ENCODE data around the gene SAP30L.

SAP30L gene, protein sequence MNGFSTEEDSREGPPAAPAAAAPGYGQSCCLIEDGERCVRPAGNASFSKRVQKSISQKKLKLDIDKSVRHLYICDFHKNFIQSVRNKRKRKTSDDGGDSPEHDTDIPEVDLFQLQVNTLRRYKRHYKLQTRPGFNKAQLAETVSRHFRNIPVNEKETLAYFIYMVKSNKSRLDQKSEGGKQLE

DNA sequence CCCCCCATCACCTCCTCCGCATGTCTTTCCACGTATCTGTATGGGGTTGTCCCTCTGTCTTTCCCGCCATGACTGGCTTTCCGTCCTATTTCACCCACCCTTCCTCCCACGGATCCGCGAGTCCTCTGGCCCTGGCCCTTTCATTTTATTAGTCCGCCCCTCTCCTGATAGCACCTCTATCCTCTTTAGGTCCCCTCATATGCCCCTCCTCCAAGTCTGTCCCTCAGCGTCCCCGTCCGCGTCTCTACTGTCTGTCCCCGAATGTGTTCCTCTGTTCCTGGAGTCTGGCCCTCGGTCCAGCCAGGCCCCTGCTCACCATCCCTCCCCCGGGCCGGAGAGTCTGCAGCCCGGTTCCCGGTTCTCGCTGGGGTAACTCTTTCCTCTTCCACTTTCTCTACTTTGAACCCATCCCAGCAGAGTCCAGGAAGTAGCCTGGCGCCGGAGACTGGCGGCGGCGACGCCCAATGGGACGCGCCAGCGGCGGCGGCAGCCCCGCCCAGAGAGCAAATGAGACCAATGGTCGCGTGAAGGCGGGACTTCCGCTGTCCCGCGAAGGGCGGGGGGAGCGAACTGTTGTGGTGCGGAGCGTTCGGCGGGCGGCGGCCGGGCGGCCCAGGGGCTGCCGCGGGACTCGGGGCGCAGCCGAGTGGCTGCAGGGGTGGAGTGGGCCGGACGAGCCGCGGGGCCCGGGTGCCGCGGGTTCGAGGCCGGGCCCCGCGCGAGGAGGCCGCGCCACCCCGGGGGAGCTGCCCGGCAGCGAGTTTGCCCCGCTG lies at the start of gene SAP30L:
SAP30L (plus strand) TSS at position 576 of the 773 bp plus-strand sequence. CDS start 608 bp downstream, outside the sequence.
- no peak for TF ChIP-seq CREB1 (IDR thresholded peaks at IDR 0.05; ENCODE audit: low read depth)
- TF ChIP-seq TAF1 (IDR thresholded peaks at IDR 0.05; ENCODE audit: low read depth): peak; percentile 80

DNA sequence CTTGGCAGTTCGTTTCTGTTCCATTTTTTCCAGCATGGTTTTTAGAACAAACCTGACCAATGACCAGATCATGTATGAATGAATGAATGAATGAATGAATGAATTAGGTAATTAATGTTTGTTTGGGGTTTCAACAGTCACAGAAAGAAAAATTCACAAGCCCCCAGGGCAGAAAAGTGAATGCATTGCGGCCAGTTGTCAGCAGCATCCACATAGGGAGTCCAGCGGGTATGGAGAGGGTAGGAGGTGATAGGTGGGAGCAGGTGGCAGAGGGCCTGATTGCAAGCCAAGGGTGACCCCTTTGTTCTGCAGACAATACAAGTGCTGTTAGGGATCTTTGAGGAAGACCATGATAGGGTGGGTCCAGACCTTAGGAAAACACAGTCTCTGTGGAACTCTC lies 49.7 kb upstream of the SAP30L start:
- TF ChIP-seq RAD21 (IDR thresholded peaks at IDR 0.05; ENCODE audit: low read depth) (no peak), CEBPB (IDR thresholded peaks at IDR 0.05) (no peak), ZBTB7A (IDR thresholded peaks at IDR 0.05; ENCODE audit: low read depth) (no peak), FOXM1 (IDR thresholded peaks at IDR 0.05; ENCODE audit: borderline replicate concordance, low read depth) (no peak), EGR1 (IDR thresholded peaks at IDR 0.05) (no peak), EP300 (IDR thresholded peaks at IDR 0.05; ENCODE audit: borderline replicate concordance) (no peak), NFIC (IDR thresholded peaks at IDR 0.05) (no peak)

DNA sequence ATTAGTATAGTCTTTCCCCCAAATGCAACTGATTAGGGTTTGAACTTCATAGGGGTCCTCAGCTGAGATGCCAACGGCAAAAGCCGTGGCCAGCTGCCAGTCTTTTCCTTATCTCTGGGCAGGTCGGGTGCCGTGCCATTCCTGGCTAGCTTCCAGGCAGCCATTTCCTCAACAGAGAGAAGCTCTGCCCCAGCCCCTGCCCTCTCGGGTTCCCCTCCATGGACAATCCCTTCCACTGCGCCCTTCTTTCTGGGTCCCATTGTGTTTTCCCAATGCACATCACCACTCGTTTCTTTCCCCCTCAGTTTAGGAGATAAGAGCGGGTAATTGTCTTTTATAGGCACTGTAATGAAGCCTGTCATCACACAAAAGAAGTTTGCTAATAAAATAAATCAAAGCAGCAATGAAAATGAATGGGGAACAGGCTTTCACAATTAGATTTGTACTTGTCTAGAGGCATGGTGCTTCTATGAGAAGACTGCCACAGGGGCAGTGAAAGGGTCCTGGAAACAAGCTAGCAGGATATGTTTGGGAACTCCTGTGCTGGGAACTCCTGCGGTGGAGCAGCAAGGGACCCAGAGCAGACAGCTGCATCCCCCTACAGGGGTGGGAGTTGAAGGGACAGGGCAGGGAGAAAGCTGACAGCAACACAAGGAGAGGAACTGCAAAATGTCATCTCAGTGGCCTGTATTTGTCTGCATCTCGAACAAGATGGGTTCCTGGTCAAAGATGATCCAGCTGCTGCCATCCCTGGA lies 48.0 kb upstream of the SAP30L start:
- TF ChIP-seq NFIC (IDR thresholded peaks at IDR 0.05) (no peak), ZBTB7A (IDR thresholded peaks at IDR 0.05; ENCODE audit: low read depth) (no peak), FOXM1 (IDR thresholded peaks at IDR 0.05; ENCODE audit: borderline replicate concordance, low read depth) (no peak), CEBPB (IDR thresholded peaks at IDR 0.05) (no peak), CREB1 (IDR thresholded peaks at IDR 0.05; ENCODE audit: low read depth) (no peak), TCF12 (IDR thresholded peaks at IDR 0.05; ENCODE audit: low read depth) (no peak), EP300 (IDR thresholded peaks at IDR 0.05; ENCODE audit: borderline replicate concordance) (no peak), MAX (IDR thresholded peaks at IDR 0.05) (no peak), TEAD4 (IDR thresholded peaks at IDR 0.05) (no peak), TAF1 (IDR thresholded peaks at IDR 0.05; ENCODE audit: low read depth) (no peak), RAD21 (IDR thresholded peaks at IDR 0.05; ENCODE audit: low read depth) (no peak), YY1 (IDR thresholded peaks at IDR 0.05; ENCODE audit: low read depth) (no peak), EGR1 (IDR thresholded peaks at IDR 0.05) (no peak)
- TF ChIP-seq, protein P1, sequence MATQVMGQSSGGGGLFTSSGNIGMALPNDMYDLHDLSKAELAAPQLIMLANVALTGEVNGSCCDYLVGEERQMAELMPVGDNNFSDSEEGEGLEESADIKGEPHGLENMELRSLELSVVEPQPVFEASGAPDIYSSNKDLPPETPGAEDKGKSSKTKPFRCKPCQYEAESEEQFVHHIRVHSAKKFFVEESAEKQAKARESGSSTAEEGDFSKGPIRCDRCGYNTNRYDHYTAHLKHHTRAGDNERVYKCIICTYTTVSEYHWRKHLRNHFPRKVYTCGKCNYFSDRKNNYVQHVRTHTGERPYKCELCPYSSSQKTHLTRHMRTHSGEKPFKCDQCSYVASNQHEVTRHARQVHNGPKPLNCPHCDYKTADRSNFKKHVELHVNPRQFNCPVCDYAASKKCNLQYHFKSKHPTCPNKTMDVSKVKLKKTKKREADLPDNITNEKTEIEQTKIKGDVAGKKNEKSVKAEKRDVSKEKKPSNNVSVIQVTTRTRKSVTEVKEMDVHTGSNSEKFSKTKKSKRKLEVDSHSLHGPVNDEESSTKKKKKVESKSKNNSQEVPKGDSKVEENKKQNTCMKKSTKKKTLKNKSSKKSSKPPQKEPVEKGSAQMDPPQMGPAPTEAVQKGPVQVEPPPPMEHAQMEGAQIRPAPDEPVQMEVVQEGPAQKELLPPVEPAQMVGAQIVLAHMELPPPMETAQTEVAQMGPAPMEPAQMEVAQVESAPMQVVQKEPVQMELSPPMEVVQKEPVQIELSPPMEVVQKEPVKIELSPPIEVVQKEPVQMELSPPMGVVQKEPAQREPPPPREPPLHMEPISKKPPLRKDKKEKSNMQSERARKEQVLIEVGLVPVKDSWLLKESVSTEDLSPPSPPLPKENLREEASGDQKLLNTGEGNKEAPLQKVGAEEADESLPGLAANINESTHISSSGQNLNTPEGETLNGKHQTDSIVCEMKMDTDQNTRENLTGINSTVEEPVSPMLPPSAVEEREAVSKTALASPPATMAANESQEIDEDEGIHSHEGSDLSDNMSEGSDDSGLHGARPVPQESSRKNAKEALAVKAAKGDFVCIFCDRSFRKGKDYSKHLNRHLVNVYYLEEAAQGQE (IDR thresholded peaks at IDR 0.05; ENCODE audit: low read depth): no peak
- TF ChIP-seq, protein P2, sequence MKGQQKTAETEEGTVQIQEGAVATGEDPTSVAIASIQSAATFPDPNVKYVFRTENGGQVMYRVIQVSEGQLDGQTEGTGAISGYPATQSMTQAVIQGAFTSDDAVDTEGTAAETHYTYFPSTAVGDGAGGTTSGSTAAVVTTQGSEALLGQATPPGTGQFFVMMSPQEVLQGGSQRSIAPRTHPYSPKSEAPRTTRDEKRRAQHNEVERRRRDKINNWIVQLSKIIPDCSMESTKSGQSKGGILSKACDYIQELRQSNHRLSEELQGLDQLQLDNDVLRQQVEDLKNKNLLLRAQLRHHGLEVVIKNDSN (IDR thresholded peaks at IDR 0.05): no peak

GRCh38 chr5:154400678-154401077 lies 45.1 kb upstream of the SAP30L start:
- TF ChIP-seq FOXM1 (IDR thresholded peaks at IDR 0.05; ENCODE audit: borderline replicate concordance, low read depth) (no peak), EGR1 (IDR thresholded peaks at IDR 0.05) (no peak), RAD21 (IDR thresholded peaks at IDR 0.05; ENCODE audit: low read depth) (no peak), TEAD4 (IDR thresholded peaks at IDR 0.05) (no peak), MAX (IDR thresholded peaks at IDR 0.05) (no peak), TCF12 (IDR thresholded peaks at IDR 0.05; ENCODE audit: low read depth) (no peak), CEBPB (IDR thresholded peaks at IDR 0.05) (no peak), NFIC (IDR thresholded peaks at IDR 0.05) (no peak), EP300 (IDR thresholded peaks at IDR 0.05; ENCODE audit: borderline replicate concordance) (no peak), YY1 (IDR thresholded peaks at IDR 0.05; ENCODE audit: low read depth) (no peak), CREB1 (IDR thresholded peaks at IDR 0.05; ENCODE audit: low read depth) (no peak), TAF1 (IDR thresholded peaks at IDR 0.05; ENCODE audit: low read depth) (no peak), ZBTB7A (IDR thresholded peaks at IDR 0.05; ENCODE audit: low read depth) (no peak)
- TF ChIP-seq, protein P2 (IDR thresholded peaks at IDR 0.05): no peak
- TF ChIP-seq, protein P1 (IDR thresholded peaks at IDR 0.05; ENCODE audit: low read depth): no peak

GRCh38 chr5:154401355-154401754 lies 44.4 kb upstream of the SAP30L start:
- no peak for TF ChIP-seq NFIC (IDR thresholded peaks at IDR 0.05)
- TF ChIP-seq EP300 (IDR thresholded peaks at IDR 0.05; ENCODE audit: borderline replicate concordance): no peak
- TF ChIP-seq CEBPB (IDR thresholded peaks at IDR 0.05): no peak
- TF ChIP-seq TEAD4 (IDR thresholded peaks at IDR 0.05): no peak
- no peak for TF ChIP-seq FOXM1 (IDR thresholded peaks at IDR 0.05; ENCODE audit: borderline replicate concordance, low read depth)
- no peak for TF ChIP-seq TAF1 (IDR thresholded peaks at IDR 0.05; ENCODE audit: low read depth)
- no peak for TF ChIP-seq MAX (IDR thresholded peaks at IDR 0.05)
- TF ChIP-seq ZBTB7A (IDR thresholded peaks at IDR 0.05; ENCODE audit: low read depth): no peak
- TF ChIP-seq, protein P2 (IDR thresholded peaks at IDR 0.05): no peak
- no peak for TF ChIP-seq CREB1 (IDR thresholded peaks at IDR 0.05; ENCODE audit: low read depth)
- no peak for TF ChIP-seq YY1 (IDR thresholded peaks at IDR 0.05; ENCODE audit: low read depth)
- TF ChIP-seq EGR1 (IDR thresholded peaks at IDR 0.05): no peak
- no peak for TF ChIP-seq RAD21 (IDR thresholded peaks at IDR 0.05; ENCODE audit: low read depth)
- no peak for TF ChIP-seq TCF12 (IDR thresholded peaks at IDR 0.05; ENCODE audit: low read depth)
- TF ChIP-seq, protein P1 (IDR thresholded peaks at IDR 0.05; ENCODE audit: low read depth): no peak

Measured in Ishikawa (cell line).